Large intestine (tissue), 3 donors: ENCODE data around the gene SBNO2. TPM values are rescaled to one million over a fixed set of nuclear protein-coding genes. Genes with fewer than 3 reads are reported as not detected.

ENCODE experiments used
- DNase-seq, 2 donors: peaks; one replicate each; pipeline versions ENCODE4 v3.0.0 to v3.0.0-alpha.2; 2013
- H3K27ac ChIP-seq: one replicate; pipeline ENCODE4 v1.5.1; 2013; ENCODE audit warnings: low read length
- H3K27me3 ChIP-seq: 2 replicates; pipeline ENCODE4 v1.6.1; 2013; ENCODE audit warnings: low read length; ENCODE audit not compliant: control insufficient read depth, insufficient read depth
- H3K36me3 ChIP-seq: 2 replicates; pipeline ENCODE4 v1.6.1; 2013; ENCODE audit warnings: low read length; ENCODE audit not compliant: control insufficient read depth, insufficient read depth
- H3K4me1 ChIP-seq: one replicate; pipeline ENCODE4 v1.6.1; 2013; ENCODE audit warnings: low read length; ENCODE audit not compliant: control insufficient read depth, insufficient read depth
- H3K4me3 ChIP-seq: one replicate; pipeline ENCODE4 v1.5.1; 2013; ENCODE audit warnings: low read length
- H3K9me3 ChIP-seq: one replicate; pipeline ENCODE4 v1.6.1; 2013; ENCODE audit warnings: mild to moderate bottlenecking, low read depth, low read length, moderate library complexity; ENCODE audit not compliant: control insufficient read depth
- WGBS: methylation state at CpG from one replicate; pipeline ENCODE4 v1.1.5; 2013; ENCODE audit warnings: low lambda C conversion rate; ENCODE audit not compliant: insufficient coverage; 5-methylcytosine and 5-hydroxymethylcytosine counted together
- polyA plus RNA-seq: library from polyadenylated mRNA; unstranded; fragments of 120-200 nt; gene quantifications from one replicate; pipeline ENCODE4 v1.2.1, GENCODE V29; 2013

The SBNO2 gene
- polyA plus RNA-seq, 1 donor = 25.1 TPM

- no peak for DNase-seq
- WGBS = no CpG with 5 or more reads among the region's 35 CpGs
Observed at GRCh38 chr19:1167687-1168571, 6.1 kb downstream of the SBNO2 start.

GRCh38 chr19:1166872-1167573 is 7.0 kb downstream of the SBNO2 start:
- no peak overlapping the region for H3K27ac ChIP-seq
- peaks cover 32% of the 10 kb centered on the region for H3K4me1 ChIP-seq
- no CpG with 5 or more reads among the region's 33 CpGs for WGBS
- no peak overlapping the region for H3K4me3 ChIP-seq
- H3K36me3 ChIP-seq = peaks cover 29% of the 10 kb centered on the region
- DNase-seq = no peak
- no peaks in the 10 kb centered on the region for H3K27me3 ChIP-seq
- peaks cover 24% of the 10 kb centered on the region for H3K9me3 ChIP-seq

More at GRCh38 chr19:1167687-1168571, 6.1 kb downstream of the SBNO2 start:
- H3K36me3 ChIP-seq = peaks cover 27% of the 10 kb centered on the region
- peaks cover 24% of the 10 kb centered on the region for H3K9me3 ChIP-seq
- no peaks in the 10 kb centered on the region for H3K27me3 ChIP-seq
- H3K4me3 ChIP-seq = no peak overlapping the region
- H3K4me1 ChIP-seq = peaks cover 39% of the 10 kb centered on the region
- peak overlapping the region; percentile 75 for H3K27ac ChIP-seq

GRCh38 chr19:1164684-1165531 is 9.2 kb downstream of the SBNO2 start:
- no peak overlapping the region for H3K27ac ChIP-seq
- peaks cover 33% of the 10 kb centered on the region for H3K36me3 ChIP-seq
- peaks cover 22% of the 10 kb centered on the region for H3K9me3 ChIP-seq
- DNase-seq = no peak
- H3K27me3 ChIP-seq = no peaks in the 10 kb centered on the region
- no peak overlapping the region for H3K4me3 ChIP-seq
- no CpG with 5 or more reads among the region's 21 CpGs for WGBS
- peaks cover 16% of the 10 kb centered on the region for H3K4me1 ChIP-seq

GRCh38 chr19:1163934-1164683 is 10.0 kb downstream of the SBNO2 start:
- DNase-seq = no peak
- H3K4me1 ChIP-seq = peaks cover 8% of the 10 kb centered on the region
- no peak overlapping the region for H3K4me3 ChIP-seq
- H3K27ac ChIP-seq = no peak overlapping the region
- H3K9me3 ChIP-seq = peaks cover 21% of the 10 kb centered on the region
- H3K36me3 ChIP-seq = peaks cover 31% of the 10 kb centered on the region
- H3K27me3 ChIP-seq = no peaks in the 10 kb centered on the region
- no CpG with 5 or more reads among the region's 20 CpGs for WGBS

DNA sequence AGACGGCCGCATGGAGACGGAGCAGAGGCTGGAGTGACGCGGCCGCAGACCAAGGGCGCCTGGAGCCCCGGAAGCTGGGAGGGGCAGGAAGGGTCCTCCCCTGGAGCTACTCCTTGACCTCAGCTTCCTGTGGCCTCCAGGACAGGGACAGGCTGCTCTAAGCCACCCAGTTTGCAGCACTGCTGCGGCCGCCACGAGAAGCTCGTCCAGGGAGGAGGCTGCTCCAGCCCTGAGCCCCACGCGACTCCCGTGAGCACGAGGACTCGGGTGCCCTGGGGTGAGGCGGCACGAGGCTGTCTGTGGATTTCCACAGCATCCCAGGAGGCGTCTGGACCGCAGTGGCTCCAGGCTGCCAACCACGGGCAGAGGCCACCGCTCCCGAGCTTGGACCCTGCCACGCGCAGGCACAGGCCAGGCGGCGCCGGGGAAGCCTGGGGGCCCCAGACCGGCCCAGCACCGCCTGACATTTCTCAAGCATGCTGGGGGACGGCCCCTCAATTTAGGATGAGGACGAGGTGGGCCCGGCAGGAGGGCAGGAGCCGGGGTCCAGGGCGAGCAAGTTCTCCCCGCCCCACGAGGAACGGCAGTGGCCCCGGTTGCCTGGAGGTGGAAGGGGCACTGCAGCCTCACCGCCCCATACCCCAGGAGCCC is 10.7 kb downstream of the SBNO2 start:
- H3K4me1 ChIP-seq = peaks cover 2% of the 10 kb centered on the region
- DNase-seq = no peak
- peaks cover 30% of the 10 kb centered on the region for H3K36me3 ChIP-seq
- H3K4me3 ChIP-seq = no peak overlapping the region
- no CpG with 5 or more reads among the region's 41 CpGs for WGBS
- H3K27ac ChIP-seq = no peak overlapping the region
- H3K27me3 ChIP-seq = no peaks in the 10 kb centered on the region
- peaks cover 17% of the 10 kb centered on the region for H3K9me3 ChIP-seq

DNA sequence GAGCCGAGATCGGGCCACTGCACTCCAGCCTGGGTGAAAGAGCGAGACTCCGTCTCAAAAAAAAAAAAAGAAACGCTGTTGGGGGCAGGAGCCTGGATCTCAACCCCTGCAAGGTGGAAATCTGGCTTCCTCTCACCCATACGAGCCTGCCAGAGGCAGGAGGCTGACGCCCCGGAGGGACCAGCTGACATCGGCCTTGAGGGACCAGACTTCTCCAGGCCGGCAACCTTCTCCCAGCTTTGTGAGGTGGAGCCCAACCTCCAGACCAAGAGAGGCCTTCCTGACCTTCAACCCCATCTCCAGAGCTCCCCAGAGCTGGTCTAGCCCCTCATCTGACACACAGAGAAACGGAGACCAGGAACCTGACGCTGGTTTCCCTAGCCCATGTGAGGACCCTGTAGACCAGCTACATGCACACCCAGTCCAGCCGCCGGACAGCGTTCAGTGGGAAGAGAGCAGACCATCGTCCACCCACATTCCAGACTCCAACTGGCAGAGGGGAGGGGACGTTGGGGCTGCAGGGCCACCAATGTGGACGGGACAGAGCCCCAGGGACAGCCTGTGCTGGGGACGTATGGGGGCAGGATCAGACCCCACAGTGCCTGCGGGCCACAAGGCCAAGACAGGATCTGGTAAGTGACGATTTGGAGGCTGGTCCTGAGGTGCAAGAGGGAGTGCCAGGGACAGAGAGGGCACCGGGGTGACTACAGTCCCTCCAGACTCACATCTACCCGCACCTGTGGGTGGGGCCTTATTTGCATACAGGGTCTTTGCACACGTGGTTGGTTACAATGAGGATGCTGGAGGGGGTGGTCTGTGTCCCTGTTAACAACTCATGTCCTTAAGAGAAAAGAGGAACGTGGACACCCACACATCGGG is 11.4 kb downstream of the SBNO2 start:
- peaks cover 29% of the 10 kb centered on the region for H3K36me3 ChIP-seq
- H3K9me3 ChIP-seq = peaks cover 15% of the 10 kb centered on the region
- WGBS = no CpG with 5 or more reads among the region's 26 CpGs
- DNase-seq = no peak
- no peaks in the 10 kb centered on the region for H3K27me3 ChIP-seq
- no peaks in the 10 kb centered on the region for H3K4me1 ChIP-seq
- H3K27ac ChIP-seq = no peak overlapping the region
- H3K4me3 ChIP-seq = no peak overlapping the region

GRCh38 chr19:1161716-1162115 is 12.4 kb downstream of the SBNO2 start:
- WGBS = no CpG with 5 or more reads among the region's 18 CpGs
- no peaks in the 10 kb centered on the region for H3K27me3 ChIP-seq
- peaks cover 8% of the 10 kb centered on the region for H3K9me3 ChIP-seq
- no peaks in the 10 kb centered on the region for H3K4me1 ChIP-seq
- H3K36me3 ChIP-seq = peaks cover 21% of the 10 kb centered on the region
- no peak overlapping the region for H3K4me3 ChIP-seq
- peak; percentile 63 to 69 for DNase-seq
- H3K27ac ChIP-seq = no peak overlapping the region

DNA sequence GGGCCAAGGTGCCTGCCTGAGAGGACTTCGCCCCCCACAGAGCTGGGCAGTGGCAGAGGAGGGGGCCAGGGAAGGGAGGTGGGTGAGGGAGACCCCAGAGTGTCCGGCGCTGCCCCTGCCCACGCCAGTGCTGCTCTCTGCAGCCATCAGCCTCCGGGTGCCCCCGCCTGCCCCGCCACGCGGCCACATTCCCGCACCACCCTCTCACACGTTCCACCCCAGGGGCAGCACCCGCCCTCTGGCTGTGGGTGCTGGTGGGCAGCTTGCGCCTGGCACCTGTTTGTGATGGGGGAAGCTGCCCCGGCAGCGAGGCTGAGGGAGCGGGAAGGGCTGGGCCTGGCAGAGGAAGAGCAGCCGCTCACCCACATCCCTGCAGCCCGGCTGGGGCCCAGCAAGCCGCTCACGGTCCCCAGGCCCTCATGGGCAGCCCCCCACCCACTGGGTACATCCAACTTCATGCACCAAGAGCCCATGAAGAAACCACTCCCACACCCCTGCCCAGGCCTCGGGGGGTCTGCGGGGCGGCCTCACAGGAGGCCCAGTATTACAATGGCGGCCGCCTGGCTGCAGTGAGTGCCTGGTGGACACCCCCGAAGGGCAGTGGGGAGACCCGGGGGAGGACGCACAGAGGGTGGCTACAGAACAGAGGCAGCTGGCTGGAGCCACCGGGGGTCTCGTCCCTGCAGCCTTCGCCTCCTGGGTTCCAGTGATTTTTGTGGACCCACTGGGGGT is 14.0 kb downstream of the SBNO2 start:
- H3K27ac ChIP-seq = no peak overlapping the region
- H3K4me3 ChIP-seq = no peak overlapping the region
- peaks cover 8% of the 10 kb centered on the region for H3K9me3 ChIP-seq
- no CpG with 5 or more reads among the region's 31 CpGs for WGBS
- DNase-seq = no peak
- H3K27me3 ChIP-seq = no peaks in the 10 kb centered on the region
- H3K4me1 ChIP-seq = peaks cover 9% of the 10 kb centered on the region
- H3K36me3 ChIP-seq = peaks cover 13% of the 10 kb centered on the region
